Body of pancreas (tissue), 4 donors: ENCODE measurements around the gene UMAD1.

ENCODE experiments used
- CTCF ChIP-seq, 7 experiments: fragments of 450-650 bp in 4 of 7; fragments of 200-600 bp in 3 of 7; sonication (generic) in 3 of 7; IDR thresholded peaks; one replicate each; pipeline ENCODE4 v1.5.1; 2016 to 2019; ENCODE audit warnings: antibody characterized with exemption in 7 of 7
- POLR2A ChIP-seq, 3 donors: fragments of 450-650 bp; IDR thresholded peaks; one replicate each; pipeline ENCODE4 v1.6.1; 2016; ENCODE audit warnings: antibody characterized with exemption in 3 of 3, mild to moderate bottlenecking in 2 of 3

DNA sequence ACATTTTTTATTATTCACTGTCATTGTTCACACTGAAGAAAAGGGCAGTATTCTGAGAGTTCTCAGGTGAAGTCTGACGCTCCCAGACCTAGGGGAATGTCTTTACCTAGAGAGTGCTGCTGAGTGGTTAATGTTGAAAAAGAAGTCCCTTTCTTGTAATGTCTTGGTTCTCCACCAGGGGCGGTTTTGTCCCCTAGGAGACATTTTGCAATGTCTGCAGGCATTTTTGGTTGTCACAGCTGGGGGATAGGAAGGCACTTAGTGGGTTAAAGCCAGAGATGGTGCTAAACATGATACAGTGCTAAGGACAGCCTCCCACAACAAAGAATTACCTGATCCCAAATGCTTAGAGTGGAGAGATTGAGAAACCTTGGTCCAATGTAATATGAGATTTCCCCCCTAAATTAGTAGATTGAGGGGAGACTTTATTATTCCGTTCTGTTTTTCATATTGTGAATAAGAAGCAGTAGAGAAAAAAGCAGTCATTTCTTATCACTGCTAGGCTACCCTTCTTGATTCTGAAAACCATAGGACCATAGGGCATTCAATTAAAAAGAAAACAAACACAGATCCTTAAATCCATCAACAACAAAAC lies 13.1 kb downstream of the UMAD1 start:
- TF ChIP-seq CTCF (IDR thresholded peaks at IDR 0.05) (peak in 5 of 7 experiments; percentile 4 to 30 (median 13)), POLR2A (IDR thresholded peaks at IDR 0.05) (no peak)
